Neural cell (in vitro differentiated cells): ENCODE data around the gene DNAJC16.

Source experiments
- CTCF ChIP-seq: fragments of 450-650 bp; IDR thresholded peaks from 2 replicates; pipeline ENCODE4 v1.5.1; 2014; ENCODE audit warnings: antibody characterized with exemption, mild to moderate bottlenecking, moderate library complexity; ENCODE audit not compliant: poor library complexity, severe bottlenecking
- EP300 ChIP-seq: fragments of 450-650 bp; conservative IDR thresholded peaks from 2 replicates; pipeline ENCODE4 v1.6.1; 2014; ENCODE audit warnings: antibody characterized with exemption, mild to moderate bottlenecking, moderate library complexity; ENCODE audit not compliant: poor library complexity, severe bottlenecking
- EZH2 ChIP-seq: fragments of 200-600, 300-800 bp; shearing (Covaris generic), sonication (generic); IDR thresholded peaks from 2 replicates; pipeline ENCODE4 v1.6.1; 2014; ENCODE audit warnings: antibody characterized with exemption, low read length, borderline replicate concordance, mild to moderate bottlenecking; ENCODE audit not compliant: insufficient read depth, poor library complexity, severe bottlenecking
- MXI1 ChIP-seq: fragments of 450-650 bp; conservative IDR thresholded peaks from 2 replicates; pipeline ENCODE4 v1.6.1; 2014; ENCODE audit warnings: antibody characterized with exemption, mild to moderate bottlenecking; ENCODE audit not compliant: poor library complexity, severe bottlenecking
- POLR2AphosphoS5 ChIP-seq: IDR thresholded peaks from 2 replicates; pipeline ENCODE4 v1.6.1; 2012
- RAD21 ChIP-seq: fragments of 450-650 bp; conservative IDR thresholded peaks from 2 replicates; pipeline ENCODE4 v1.6.1; 2014; ENCODE audit warnings: antibody characterized with exemption, mild to moderate bottlenecking, moderate library complexity
- TAF1 ChIP-seq: IDR thresholded peaks from 2 replicates; pipeline ENCODE4 v1.6.1; 2012; ENCODE audit warnings: low read depth

GRCh38 chr1:15559189-15559810 is 32.7 kb downstream of the DNAJC16 start:
- TF ChIP-seq EZH2 (no peak), CTCF (no peak), RAD21 (no peak), TAF1 (no peak), POLR2AphosphoS5 (no peak), MXI1 (no peak), EP300 (no peak)
